IMR-90 (cell line): ENCODE data around the gene FAM217B. TPM values are rescaled to one million over a fixed set of nuclear protein-coding genes. Genes with fewer than 3 reads are reported as not detected.

Experiments used
- ATAC-seq: fragments of 200-7000 bp; cut with Tn5 transposase; 2 replicates; pipeline ENCODE4 v1.9.1; 2020; ENCODE audit warnings: low read depth, mild to moderate bottlenecking, moderate library complexity
- BruUV-seq: library from RNA; stranded (reverse); fragments of 400-500 nt; replicated peaks from 2 replicates; lab custom pipeline; 2021; lab: Mats Ljungman, UMichigan
- CTCF ChIA-PET: fragments of 300-600 bp; formaldehyde crosslinking; extraction: SDS; loops from one replicate; lab custom pipeline; 2021; ENCODE audit warnings: antibody characterized with exemption; lab: Yijun Ruan, JAX
- POLR2A ChIA-PET: fragments of 300-600 bp; sonication (Branson Sonifier 250); formaldehyde crosslinking; loops from one replicate; lab custom pipeline; 2022; ENCODE audit warnings: antibody characterized with exemption; ENCODE audit not compliant: unreplicated experiment; lab: Charles Lee
- DNase-seq: peaks from one replicate; pipeline ENCODE4 v3.0.0; 2013
- H2AFZ ChIP-seq: replicated peaks from 2 replicates; pipeline ENCODE3; 2013; ENCODE audit warnings: low read length, mild to moderate bottlenecking; ENCODE audit not compliant: poor library complexity
- H2AK5ac ChIP-seq: 2 replicates; pipeline ENCODE4 v1.6.1; 2013; ENCODE audit warnings: low read depth, low read length, inconsistent platforms
- H2AK9ac ChIP-seq: replicated peaks from 2 replicates; pipeline ENCODE3; 2013; ENCODE audit warnings: mild to moderate bottlenecking, low read depth, low read length, moderate library complexity; ENCODE audit not compliant: poor library complexity
- H2BK120ac ChIP-seq: 2 replicates; pipeline ENCODE4 v1.6.1; 2013; ENCODE audit warnings: low read depth, low read length, inconsistent platforms
- H2BK15ac ChIP-seq: 3 replicates; pipeline ENCODE4 v1.6.1; 2013; ENCODE audit warnings: low read depth, low read length, inconsistent platforms
- H2BK20ac ChIP-seq: 2 replicates; pipeline ENCODE4 v1.6.1; 2013; ENCODE audit warnings: low read depth, mild to moderate bottlenecking, inconsistent platforms, low read length, moderate library complexity
- H2BK5ac ChIP-seq: 2 replicates; pipeline ENCODE4 v1.6.1; 2013; ENCODE audit warnings: mild to moderate bottlenecking, low read depth, low read length, inconsistent platforms; ENCODE audit not compliant: poor library complexity, severe bottlenecking
- H3K14ac ChIP-seq: replicated peaks from 2 replicates; pipeline ENCODE4 v1.6.1; 2013; ENCODE audit warnings: low read depth, low read length, inconsistent platforms
- H3K18ac ChIP-seq: 2 replicates; pipeline ENCODE4 v1.6.1; 2013; ENCODE audit warnings: low read depth, low read length, control low read depth
- H3K23ac ChIP-seq: 2 replicates; pipeline ENCODE4 v1.6.1; 2013; ENCODE audit warnings: low read depth, low read length, inconsistent platforms
- H3K27ac ChIP-seq: 2 replicates; pipeline ENCODE4 v1.5.1; 2013; ENCODE audit warnings: mild to moderate bottlenecking, control low read depth, low read length; ENCODE audit not compliant: insufficient read depth
- H3K27me3 ChIP-seq: 2 replicates; pipeline ENCODE4 v1.6.1; 2013; ENCODE audit warnings: low read length; ENCODE audit not compliant: control insufficient read depth, insufficient read depth
- H3K36me3 ChIP-seq: 2 replicates; pipeline ENCODE4 v1.6.1; 2013; ENCODE audit warnings: low read length, mixed read lengths; ENCODE audit not compliant: control insufficient read depth, insufficient read depth
- H3K4ac ChIP-seq: 2 replicates; pipeline ENCODE4 v1.6.1; 2013; ENCODE audit warnings: low read depth, low read length, inconsistent platforms
- H3K4me1 ChIP-seq: 2 replicates; pipeline ENCODE4 v1.6.1; 2013; ENCODE audit warnings: low read length, mixed read lengths; ENCODE audit not compliant: control insufficient read depth, insufficient read depth
- H3K4me2 ChIP-seq: 2 replicates; pipeline ENCODE4 v1.6.1; 2013; ENCODE audit warnings: low read depth, mild to moderate bottlenecking, control low read depth, low read length, moderate library complexity
- H3K4me3 ChIP-seq: 2 replicates; pipeline ENCODE4 v1.5.1; 2013; ENCODE audit warnings: low read depth, mild to moderate bottlenecking, control low read depth, low read length, moderate library complexity; ENCODE audit not compliant: insufficient read depth
- H3K56ac ChIP-seq: 2 replicates; pipeline ENCODE4 v1.6.1; 2013; ENCODE audit warnings: low read length, inconsistent platforms; ENCODE audit not compliant: insufficient read depth; ENCODE audit errors: extremely low read depth
- H3K79me1 ChIP-seq, 2 experiments: 2 replicates each; pipeline ENCODE4 v1.6.1; 2013; ENCODE audit warnings: low read length in 2 of 2, inconsistent platforms in 1 of 2, low read depth in 1 of 2
- H3K9ac ChIP-seq: 2 replicates; pipeline ENCODE4 v1.6.1; 2013; ENCODE audit warnings: low read depth, low read length, control low read depth
- H3K9me1 ChIP-seq: 2 replicates; pipeline ENCODE4 v1.6.1; 2013; ENCODE audit warnings: low read length, inconsistent platforms; ENCODE audit not compliant: insufficient read depth
- H3K9me3 ChIP-seq: 2 replicates; pipeline ENCODE4 v1.6.1; 2013; ENCODE audit warnings: low read length; ENCODE audit not compliant: control insufficient read depth, insufficient read depth
- H4K20me1 ChIP-seq: 2 replicates; pipeline ENCODE4 v1.6.1; 2013; ENCODE audit warnings: low read length, inconsistent platforms; ENCODE audit not compliant: insufficient read depth
- H4K5ac ChIP-seq: 2 replicates; pipeline ENCODE4 v1.6.1; 2013; ENCODE audit warnings: mild to moderate bottlenecking, low read depth, low read length, control low read depth
- H4K8ac ChIP-seq, 2 experiments: 2 replicates each; pipeline ENCODE4 v1.6.1; 2013; ENCODE audit warnings: low read depth in 2 of 2, low read length in 2 of 2, control low read depth in 1 of 2, inconsistent platforms in 1 of 2
- H4K91ac ChIP-seq: 2 replicates; pipeline ENCODE4 v1.6.1; 2013; ENCODE audit warnings: low read depth, low read length, inconsistent platforms; ENCODE audit not compliant: insufficient read depth
- CEBPB ChIP-seq: IDR thresholded peaks from 2 replicates; pipeline ENCODE4 v1.6.1; 2012; ENCODE audit warnings: low read depth, low read length, improper control_type of control experiment
- FOS ChIP-seq: fragments of 150-350 bp; IDR thresholded peaks from 2 replicates; pipeline ENCODE4 v1.6.1; 2016; ENCODE audit warnings: low read depth, low read length
- MAFK ChIP-seq: IDR thresholded peaks from 2 replicates; pipeline ENCODE4 v1.6.1; 2012; ENCODE audit warnings: low read depth, low read length, improper control_type of control experiment
- MXI1 ChIP-seq: IDR thresholded peaks from 2 replicates; pipeline ENCODE4 v1.6.1; 2012; ENCODE audit warnings: low read depth, mild to moderate bottlenecking, low read length, moderate library complexity, borderline replicate concordance
- NFE2L2 ChIP-seq: fragments of 150-350 bp; IDR thresholded peaks from 2 replicates; pipeline ENCODE4 v1.6.1; 2016; ENCODE audit warnings: low read depth, mild to moderate bottlenecking, low read length
- RAD21 ChIP-seq: IDR thresholded peaks from 2 replicates; pipeline ENCODE4 v1.6.1; 2012; ENCODE audit warnings: low read length, improper control_type of control experiment
- RCOR1 ChIP-seq: IDR thresholded peaks from 2 replicates; pipeline ENCODE4 v1.6.1; 2012; ENCODE audit warnings: mild to moderate bottlenecking, low read length, improper control_type of control experiment; ENCODE audit not compliant: insufficient replicate concordance
- WGBS, 2 experiments: methylation state at CpG; one replicate each; pipeline versions ENCODE4 v1.1.5 to v1.1.7; 2013; ENCODE audit warnings: missing lambda C conversion rate in 2 of 2; ENCODE audit not compliant: insufficient read length in 1 of 2; ENCODE audit errors: extremely low coverage in 2 of 2; 5-methylcytosine and 5-hydroxymethylcytosine counted together
- dilution Hi-C: fragments of 300-500 bp; cut with HindIII; formaldehyde crosslinking; loops from one replicate; pipeline ENCODE4 v1.14.3; 2018; ENCODE audit warnings: low sequenced_read_pairs; ENCODE audit not compliant: unreplicated experiment
- in situ Hi-C: fragments of 300-500 bp; cut with MboI; formaldehyde crosslinking; loops from 3 replicates; pipeline ENCODE4 v1.14.3; 2019; ENCODE audit warnings: low sequenced_read_pairs, inconsistent platforms, mixed read lengths
- intact Hi-C: fragments of 100-400 bp; cut with micrococcal nuclease; formaldehyde crosslinking; loops from 2 replicates; pipeline ENCODE4 v1.10.0; 2022
- polyA plus RNA-seq, 3 experiments: library from polyadenylated mRNA; depleted of rRNA; stranded (reverse); fragments of >200 nt; gene quantifications; 2 replicates each; pipeline ENCODE4 v1.2.3, GENCODE V29; 2012; ENCODE audit warnings: low replicate concordance in 1 of 3
- total RNA-seq: library from RNA; depleted of rRNA; stranded (reverse); fragments of >200 nt; gene quantifications from 2 replicates; pipeline ENCODE4 v1.2.3, GENCODE V29; 2012
- TF ChIP-seq, protein P1 (sequence below): fragments of 150-350 bp; IDR thresholded peaks from 2 replicates; pipeline ENCODE4 v1.6.1; 2016; ENCODE audit warnings: low read depth, mild to moderate bottlenecking, low read length, moderate library complexity, borderline replicate concordance

Gene FAM217B
- total and polyA plus RNA-seq, 2 of the 4 experiments (the other 2 are of a cell fraction), result 3.0 to 3.9 TPM

DNA sequence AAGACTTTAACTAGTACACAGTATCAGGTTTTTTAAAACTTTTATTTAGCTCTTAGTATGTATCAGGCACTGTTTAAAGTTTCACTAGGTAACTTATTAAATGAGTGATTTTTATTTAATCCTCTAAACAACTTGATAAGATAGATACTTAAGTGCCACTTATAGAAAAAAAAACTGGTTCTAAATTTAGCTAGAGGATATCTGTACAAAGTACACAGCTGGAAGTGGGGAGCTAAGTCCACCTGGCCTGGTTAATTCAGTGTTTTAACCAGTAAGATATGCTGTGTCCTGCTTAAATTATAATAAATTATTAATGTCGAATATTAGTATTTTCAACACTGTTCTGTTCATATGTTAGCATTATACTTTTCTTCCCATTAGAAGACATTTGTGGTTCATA lies 44.3 kb upstream of the FAM217B start:
- dilution Hi-C loops, result no loop called here
- no peak overlapping the region for H4K91ac ChIP-seq

More for the DNA sequence above, 44.3 kb upstream of the FAM217B start:
- Histone ChIP-seq H3K4me3 (no peak overlapping the region), H3K36me3 (no peaks in the 10 kb centered on the region), H2AK9ac (no peak overlapping the region), H4K8ac (no peak overlapping the region), H2BK120ac (no peak overlapping the region), H3K14ac (no peak overlapping the region), H3K79me1 (no peaks in the 10 kb centered on the region), H4K20me1 (no peaks in the 10 kb centered on the region), H2BK20ac (no peak overlapping the region), H2BK15ac (no peak overlapping the region), H3K27ac (no peak overlapping the region), H3K9me1 (no peaks in the 10 kb centered on the region), H2BK5ac (no peak overlapping the region), H3K9ac (no peak overlapping the region), H3K4me2 (no peak overlapping the region), H3K23ac (no peak overlapping the region), H4K5ac (no peak overlapping the region), H2AK5ac (no peak overlapping the region), H3K56ac (no peak overlapping the region), H3K18ac (no peak overlapping the region), H3K4ac (no peak overlapping the region), H3K27me3 (no peaks in the 10 kb centered on the region), H3K9me3 (no peaks in the 10 kb centered on the region), H3K4me1 (no peaks in the 10 kb centered on the region), H2AFZ (no peak overlapping the region)
- ChIA-PET POLR2A (no interaction called here), CTCF (no interaction called here)
- DNase-seq, result no peak
- BruUV-seq, result no TSS peak
- no CpG with 5 or more reads among the region's 1 CpG for WGBS, 2 experiments
- in situ Hi-C loops, result no loop called here
- TF ChIP-seq NFE2L2 (no peak), RAD21 (no peak), RCOR1 (no peak), MAFK (no peak), MXI1 (no peak), FOS (no peak), CEBPB (no peak)
- TF ChIP-seq, protein P1, sequence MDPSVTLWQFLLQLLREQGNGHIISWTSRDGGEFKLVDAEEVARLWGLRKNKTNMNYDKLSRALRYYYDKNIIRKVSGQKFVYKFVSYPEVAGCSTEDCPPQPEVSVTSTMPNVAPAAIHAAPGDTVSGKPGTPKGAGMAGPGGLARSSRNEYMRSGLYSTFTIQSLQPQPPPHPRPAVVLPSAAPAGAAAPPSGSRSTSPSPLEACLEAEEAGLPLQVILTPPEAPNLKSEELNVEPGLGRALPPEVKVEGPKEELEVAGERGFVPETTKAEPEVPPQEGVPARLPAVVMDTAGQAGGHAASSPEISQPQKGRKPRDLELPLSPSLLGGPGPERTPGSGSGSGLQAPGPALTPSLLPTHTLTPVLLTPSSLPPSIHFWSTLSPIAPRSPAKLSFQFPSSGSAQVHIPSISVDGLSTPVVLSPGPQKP, result no peak
- no peak for ATAC-seq
- intact Hi-C loops, result no loop called here
